ENCODE measurements around the gene PTMS.
"Not testable (repeated sequence)": the region's sequence is repeated elsewhere in the genome, so short reads cannot be mapped to it uniquely, and the experiment has no call there.

Gene PTMS

GRCh38 chr12:6765634-6766581 lies at the start of gene PTMS:
PTMS (plus strand) TSS chr12:6766363; CDS start chr12:6766706, 343 bp downstream.
- DNase-seq (ENCODE audit: low read depth in 2 of 2), result peak; percentile 86 to 89

GRCh38 chr12:6716874-6717437 lies 49.2 kb upstream of the PTMS start:
- DNase-seq (ENCODE audit: low read depth in 2 of 2), result no peak

GRCh38 chr12:6722863-6723262 lies 43.3 kb upstream of the PTMS start:
- no peak for DNase-seq (ENCODE audit: low read depth in 2 of 2)

- DNase-seq (ENCODE audit: low read depth in 2 of 2), result peak; percentile 95 to 96
Measured at GRCh38 chr12:6723607-6724408, 42.4 kb upstream of the PTMS start, which contains the start of gene COPS7A. COPS7A (plus strand) TSS chr12:6724046; CDS start chr12:6724657, 611 bp downstream.

- no peak for DNase-seq (ENCODE audit: low read depth in 2 of 2)
Measured at GRCh38 chr12:6724409-6724797, 41.8 kb upstream of the PTMS start.

GRCh38 chr12:6725350-6725749 lies 40.8 kb upstream of the PTMS start:
- no peak for DNase-seq (ENCODE audit: low read depth in 2 of 2)

- no peak for DNase-seq (ENCODE audit: low read depth in 2 of 2)
Measured at GRCh38 chr12:6729186-6729585, 37.0 kb upstream of the PTMS start.

- DNase-seq (ENCODE audit: low read depth in 2 of 2), result no peak
Measured at GRCh38 chr12:6730169-6730568, 36.0 kb upstream of the PTMS start.

GRCh38 chr12:6734506-6735387 lies 31.4 kb upstream of the PTMS start:
- no peak for DNase-seq (ENCODE audit: low read depth in 2 of 2)

- peak; percentile 34 to 42 for DNase-seq (ENCODE audit: low read depth in 2 of 2)
Measured at GRCh38 chr12:6735448-6736191, 30.5 kb upstream of the PTMS start.

- DNase-seq (ENCODE audit: low read depth in 2 of 2), result no peak
Measured at GRCh38 chr12:6736754-6737153, 29.4 kb upstream of the PTMS start.

GRCh38 chr12:6742080-6742479 lies 24.1 kb upstream of the PTMS start:
- not testable (repeated sequence) for DNase-seq (ENCODE audit: low read depth in 2 of 2)

- no peak for DNase-seq (ENCODE audit: low read depth in 2 of 2)
Measured at GRCh38 chr12:6742834-6743233, 23.3 kb upstream of the PTMS start.

- DNase-seq (ENCODE audit: low read depth in 2 of 2), result not testable (repeated sequence)
Measured at GRCh38 chr12:6743300-6743699, 22.9 kb upstream of the PTMS start.

- DNase-seq (ENCODE audit: low read depth in 2 of 2), result no peak
Measured at GRCh38 chr12:6745741-6746525, 20.2 kb upstream of the PTMS start.

GRCh38 chr12:6747216-6747615 lies 18.9 kb upstream of the PTMS start:
- no peak for DNase-seq (ENCODE audit: low read depth in 2 of 2)

- DNase-seq (ENCODE audit: low read depth in 2 of 2), result no peak
Measured at GRCh38 chr12:6748761-6749160, 17.4 kb upstream of the PTMS start.

GRCh38 chr12:6750506-6750905 lies 15.7 kb upstream of the PTMS start:
- DNase-seq (ENCODE audit: low read depth in 2 of 2), result no peak

GRCh38 chr12:6751767-6752166 lies 14.4 kb upstream of the PTMS start:
- no peak for DNase-seq (ENCODE audit: low read depth in 2 of 2)
